OCI-LY7 (cell line): ENCODE results near the gene KRTAP5-3.

ENCODE experiments used
- EZH2phosphoT487 ChIP-seq: fragments of 200-600 bp; sonication (generic); IDR thresholded peaks from 2 replicates; pipeline ENCODE4 v1.6.1; 2018; ENCODE audit warnings: low read depth, borderline replicate concordance, mild to moderate bottlenecking, mixed run types, antibody characterized with exemption, low read length, moderate library complexity, mixed read lengths
- TF ChIP-seq, protein P1 (sequence below): fragments of 200-600 bp; sonication (generic); conservative IDR thresholded peaks from 2 replicates; pipeline ENCODE4 v1.5.1; 2014; ENCODE audit warnings: mild to moderate bottlenecking, antibody characterized with exemption, low read length, moderate library complexity, mixed read lengths

DNA sequence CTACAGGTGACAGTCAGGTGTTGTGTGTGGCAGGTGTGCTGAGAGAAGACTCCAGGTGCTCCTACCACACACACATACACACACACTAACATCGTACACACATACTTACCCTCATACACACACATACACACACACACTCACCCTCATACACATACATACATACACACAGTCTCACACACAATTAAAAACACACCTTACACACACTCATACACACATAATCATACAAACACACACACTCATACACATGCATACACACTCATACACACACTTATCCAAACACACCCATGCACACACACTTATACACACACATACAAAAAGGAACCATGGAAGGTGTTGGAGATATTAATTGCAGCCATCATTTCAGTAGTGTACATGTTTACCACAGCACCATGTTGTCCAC is 4.6 kb downstream of the KRTAP5-3 start:
- TF ChIP-seq, protein P1, sequence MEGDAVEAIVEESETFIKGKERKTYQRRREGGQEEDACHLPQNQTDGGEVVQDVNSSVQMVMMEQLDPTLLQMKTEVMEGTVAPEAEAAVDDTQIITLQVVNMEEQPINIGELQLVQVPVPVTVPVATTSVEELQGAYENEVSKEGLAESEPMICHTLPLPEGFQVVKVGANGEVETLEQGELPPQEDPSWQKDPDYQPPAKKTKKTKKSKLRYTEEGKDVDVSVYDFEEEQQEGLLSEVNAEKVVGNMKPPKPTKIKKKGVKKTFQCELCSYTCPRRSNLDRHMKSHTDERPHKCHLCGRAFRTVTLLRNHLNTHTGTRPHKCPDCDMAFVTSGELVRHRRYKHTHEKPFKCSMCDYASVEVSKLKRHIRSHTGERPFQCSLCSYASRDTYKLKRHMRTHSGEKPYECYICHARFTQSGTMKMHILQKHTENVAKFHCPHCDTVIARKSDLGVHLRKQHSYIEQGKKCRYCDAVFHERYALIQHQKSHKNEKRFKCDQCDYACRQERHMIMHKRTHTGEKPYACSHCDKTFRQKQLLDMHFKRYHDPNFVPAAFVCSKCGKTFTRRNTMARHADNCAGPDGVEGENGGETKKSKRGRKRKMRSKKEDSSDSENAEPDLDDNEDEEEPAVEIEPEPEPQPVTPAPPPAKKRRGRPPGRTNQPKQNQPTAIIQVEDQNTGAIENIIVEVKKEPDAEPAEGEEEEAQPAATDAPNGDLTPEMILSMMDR = no peak
- no peak for TF ChIP-seq EZH2phosphoT487
